ENCODE measurements around the gene PSG6. TPM values are rescaled to one million over a fixed set of nuclear protein-coding genes. Genes with fewer than 3 reads are reported as not detected.
"Not testable (repeated sequence)": the region's sequence is repeated elsewhere in the genome, so short reads cannot be mapped to it uniquely, and the experiment has no call there.

PSG6 gene
- total RNA-seq (not detected), polyA plus RNA-seq (not detected), total RNA-seq (not detected)

GRCh38 chr19:42917634-42918033 lies at the start of gene PSG6:
Gene PSG6 (minus strand): TSS chr19:42917894. CDS start chr19:42917792, 102 bp downstream.
- H3K27me3 Mint-ChIP-seq: peaks cover 0 to 25% (median 15%) of the 10 kb centered on the region in 5 donors
- H3K9me3 ChIP-seq (ENCODE audit: control insufficient read depth in 2 of 3, low read length in 3 of 3); DNase-seq; H3K4me1 Mint-ChIP-seq; H3K27ac Mint-ChIP-seq; H3K4me3 Mint-ChIP-seq; H3K4me1 ChIP-seq (ENCODE audit: control insufficient read depth in 2 of 2, insufficient read depth in 2 of 2, low read length in 2 of 2); CTCF ChIA-PET; H3K4me3 ChIP-seq (ENCODE audit: low read length); POLR2A ChIA-PET; ATAC-seq; H3K36me3 ChIP-seq (ENCODE audit: control insufficient read depth in 2 of 3, insufficient read depth in 3 of 3, low read length in 3 of 3); intact Hi-C loops (cut with micrococcal nuclease); H3K27me3 ChIP-seq (ENCODE audit: control insufficient read depth in 2 of 2, insufficient read depth in 2 of 2, low read length in 2 of 2); H3K36me3 Mint-ChIP-seq; H3K27ac ChIP-seq (ENCODE audit: low read depth, low read length); H3K9me3 Mint-ChIP-seq: not testable (repeated sequence)

- ChIA-PET CTCF (no interaction called here), POLR2A (no interaction called here)
- H3K4me1 Mint-ChIP-seq: no peaks in the 10 kb centered on the region
- Histone ChIP-seq H3K4me3 (ENCODE audit: low read length) (no peak overlapping the region), H3K27ac (ENCODE audit: low read depth, low read length) (no peak overlapping the region), H3K36me3 (ENCODE audit: control insufficient read depth in 2 of 3, insufficient read depth in 3 of 3, low read length in 3 of 3) (no peaks in the 10 kb centered on the region), H3K4me1 (ENCODE audit: control insufficient read depth in 2 of 2, insufficient read depth in 2 of 2, low read length in 2 of 2) (no peaks in the 10 kb centered on the region), H3K9me3 (ENCODE audit: control insufficient read depth in 2 of 3, low read length in 3 of 3) (no peaks in the 10 kb centered on the region), H3K27me3 (ENCODE audit: control insufficient read depth in 2 of 2, insufficient read depth in 2 of 2, low read length in 2 of 2) (no peaks in the 10 kb centered on the region)
- no peak overlapping the region for H3K4me3 Mint-ChIP-seq
- intact Hi-C loops (cut with micrococcal nuclease): no loop called here
- H3K9me3 Mint-ChIP-seq: peaks cover 0 to 17% (median 4%) of the 10 kb centered on the region in 11 donors
- DNase-seq: no peak
- H3K27ac Mint-ChIP-seq: no peak overlapping the region
- H3K36me3 Mint-ChIP-seq: no peaks in the 10 kb centered on the region
- ATAC-seq: no peak
- peaks cover 0 to 24% (median 13%) of the 10 kb centered on the region in 5 donors for H3K27me3 Mint-ChIP-seq
These were observed 47.5 kb upstream of the PSG6 start for GRCh38 chr19:42965176-42965575.

- Histone ChIP-seq H3K9me3 (ENCODE audit: control insufficient read depth in 2 of 3, low read length in 3 of 3) (no peaks in the 10 kb centered on the region), H3K4me1 (ENCODE audit: control insufficient read depth in 2 of 2, insufficient read depth in 2 of 2, low read length in 2 of 2) (no peaks in the 10 kb centered on the region), H3K27ac (ENCODE audit: low read depth, low read length) (no peak overlapping the region), H3K27me3 (ENCODE audit: control insufficient read depth in 2 of 2, insufficient read depth in 2 of 2, low read length in 2 of 2) (no peaks in the 10 kb centered on the region), H3K4me3 (ENCODE audit: low read length) (no peak overlapping the region), H3K36me3 (ENCODE audit: control insufficient read depth in 2 of 3, insufficient read depth in 3 of 3, low read length in 3 of 3) (no peaks in the 10 kb centered on the region)
- H3K4me1 Mint-ChIP-seq: no peaks in the 10 kb centered on the region
- no peak for ATAC-seq
- no peak overlapping the region for H3K27ac Mint-ChIP-seq
- ChIA-PET POLR2A (no interaction called here), CTCF (no interaction called here)
- H3K9me3 Mint-ChIP-seq: peaks cover 0 to 16% (median 5%) of the 10 kb centered on the region in 11 donors
- intact Hi-C loops (cut with micrococcal nuclease): no loop called here
- H3K27me3 Mint-ChIP-seq: peaks cover 0 to 31% (median 6%) of the 10 kb centered on the region in 5 donors
- no peak for DNase-seq
- no peak overlapping the region for H3K4me3 Mint-ChIP-seq
- H3K36me3 Mint-ChIP-seq: no peaks in the 10 kb centered on the region
These were observed 43.4 kb upstream of the PSG6 start for GRCh38 chr19:42961119-42961518.

GRCh38 chr19:42952126-42952525 lies 34.4 kb upstream of the PSG6 start:
- H3K27ac ChIP-seq (ENCODE audit: low read depth, low read length); POLR2A ChIA-PET; H3K4me3 Mint-ChIP-seq: not testable (repeated sequence)

GRCh38 chr19:42951476-42951875 lies 33.8 kb upstream of the PSG6 start:
- H3K27ac ChIP-seq (ENCODE audit: low read depth, low read length); H3K27ac Mint-ChIP-seq; intact Hi-C loops (cut with micrococcal nuclease); H3K27me3 ChIP-seq (ENCODE audit: control insufficient read depth in 2 of 2, insufficient read depth in 2 of 2, low read length in 2 of 2); POLR2A ChIA-PET; H3K4me1 ChIP-seq (ENCODE audit: control insufficient read depth in 2 of 2, insufficient read depth in 2 of 2, low read length in 2 of 2); H3K4me1 Mint-ChIP-seq; H3K36me3 Mint-ChIP-seq; ATAC-seq; H3K9me3 ChIP-seq (ENCODE audit: control insufficient read depth in 2 of 3, low read length in 3 of 3); H3K4me3 Mint-ChIP-seq; H3K9me3 Mint-ChIP-seq; H3K4me3 ChIP-seq (ENCODE audit: low read length); H3K36me3 ChIP-seq (ENCODE audit: control insufficient read depth in 2 of 3, insufficient read depth in 3 of 3, low read length in 3 of 3); CTCF ChIA-PET; DNase-seq: not testable (repeated sequence)
- peaks cover 0 to 28% (median 11%) of the 10 kb centered on the region in 5 donors for H3K27me3 Mint-ChIP-seq

More at GRCh38 chr19:42952126-42952525, 34.4 kb upstream of the PSG6 start:
- H3K9me3 ChIP-seq (ENCODE audit: control insufficient read depth in 2 of 3, low read length in 3 of 3); ATAC-seq; DNase-seq; H3K4me3 ChIP-seq (ENCODE audit: low read length); CTCF ChIA-PET; H3K4me1 Mint-ChIP-seq; H3K27ac Mint-ChIP-seq; H3K4me1 ChIP-seq (ENCODE audit: control insufficient read depth in 2 of 2, insufficient read depth in 2 of 2, low read length in 2 of 2); H3K36me3 Mint-ChIP-seq; H3K36me3 ChIP-seq (ENCODE audit: control insufficient read depth in 2 of 3, insufficient read depth in 3 of 3, low read length in 3 of 3); H3K27me3 ChIP-seq (ENCODE audit: control insufficient read depth in 2 of 2, insufficient read depth in 2 of 2, low read length in 2 of 2); H3K9me3 Mint-ChIP-seq; intact Hi-C loops (cut with micrococcal nuclease): not testable (repeated sequence)
- peaks cover 0 to 24% (median 11%) of the 10 kb centered on the region in 5 donors for H3K27me3 Mint-ChIP-seq

GRCh38 chr19:42942187-42942789 lies 24.6 kb upstream of the PSG6 start:
- Mint-ChIP-seq H3K27ac (no peak overlapping the region), H3K36me3 (no peaks in the 10 kb centered on the region), H3K27me3 (peaks cover 3 to 49% (median 41%) of the 10 kb centered on the region in 5 donors), H3K4me1 (peaks cover 0 to 5% (median 0%) of the 10 kb centered on the region in 7 donors), H3K9me3 (peaks cover 0 to 2% (median 0%) of the 10 kb centered on the region in 11 donors), H3K4me3 (no peak overlapping the region)
- Histone ChIP-seq H3K27ac (ENCODE audit: low read depth, low read length) (no peak overlapping the region), H3K36me3 (ENCODE audit: control insufficient read depth in 2 of 3, insufficient read depth in 3 of 3, low read length in 3 of 3) (no peaks in the 10 kb centered on the region), H3K4me1 (ENCODE audit: control insufficient read depth in 2 of 2, insufficient read depth in 2 of 2, low read length in 2 of 2) (no peaks in the 10 kb centered on the region), H3K9me3 (ENCODE audit: control insufficient read depth in 2 of 3, low read length in 3 of 3) (no peaks in the 10 kb centered on the region), H3K4me3 (ENCODE audit: low read length) (no peak overlapping the region), H3K27me3 (ENCODE audit: control insufficient read depth in 2 of 2, insufficient read depth in 2 of 2, low read length in 2 of 2) (no peaks in the 10 kb centered on the region)
- DNase-seq (no peak), ATAC-seq (no peak)
- intact Hi-C loops (cut with micrococcal nuclease): no loop called here
- ChIA-PET CTCF (no interaction called here), POLR2A (no interaction called here)

GRCh38 chr19:42937107-42937506 lies 19.4 kb upstream of the PSG6 start, which contains the start of gene PSG7:
Gene PSG7 (minus strand): TSS chr19:42937207. CDS start chr19:42937076, 131 bp downstream.
- H3K27ac ChIP-seq (ENCODE audit: low read depth, low read length); H3K36me3 ChIP-seq (ENCODE audit: control insufficient read depth in 2 of 3, insufficient read depth in 3 of 3, low read length in 3 of 3); ATAC-seq; POLR2A ChIA-PET; H3K27me3 ChIP-seq (ENCODE audit: control insufficient read depth in 2 of 2, insufficient read depth in 2 of 2, low read length in 2 of 2); H3K4me3 ChIP-seq (ENCODE audit: low read length); H3K4me3 Mint-ChIP-seq; CTCF ChIA-PET; DNase-seq; intact Hi-C loops (cut with micrococcal nuclease); H3K4me1 ChIP-seq (ENCODE audit: control insufficient read depth in 2 of 2, insufficient read depth in 2 of 2, low read length in 2 of 2); H3K4me1 Mint-ChIP-seq; H3K36me3 Mint-ChIP-seq; H3K9me3 ChIP-seq (ENCODE audit: control insufficient read depth in 2 of 3, low read length in 3 of 3); H3K9me3 Mint-ChIP-seq; H3K27ac Mint-ChIP-seq: not testable (repeated sequence)
- H3K27me3 Mint-ChIP-seq: peaks cover 0 to 41% (median 22%) of the 10 kb centered on the region in 5 donors
